Ishikawa (cell line): ENCODE results near the gene FSTL1.

ENCODE experiments used
- CEBPB ChIP-seq: IDR thresholded peaks from 2 replicates; pipeline ENCODE4 v1.6.1; 2012
- CREB1 ChIP-seq: IDR thresholded peaks from 2 replicates; pipeline ENCODE4 v1.6.1; 2012; ENCODE audit warnings: low read depth
- EGR1 ChIP-seq: IDR thresholded peaks from 2 replicates; pipeline ENCODE4 v1.6.1; 2012
- EP300 ChIP-seq: IDR thresholded peaks from 2 replicates; pipeline ENCODE4 v1.6.1; 2012; ENCODE audit warnings: borderline replicate concordance
- FOXM1 ChIP-seq: IDR thresholded peaks from 2 replicates; pipeline ENCODE4 v1.6.1; 2012; ENCODE audit warnings: low read depth, borderline replicate concordance
- NFIC ChIP-seq: IDR thresholded peaks from 2 replicates; pipeline ENCODE4 v1.6.1; 2012
- RAD21 ChIP-seq: IDR thresholded peaks from 2 replicates; pipeline ENCODE4 v1.6.1; 2012; ENCODE audit warnings: low read depth
- TAF1 ChIP-seq: IDR thresholded peaks from 2 replicates; pipeline ENCODE4 v1.6.1; 2012; ENCODE audit warnings: low read depth, mild to moderate bottlenecking
- TCF12 ChIP-seq: IDR thresholded peaks from 2 replicates; pipeline ENCODE4 v1.6.1; 2012; ENCODE audit warnings: low read depth
- TEAD4 ChIP-seq: IDR thresholded peaks from 2 replicates; pipeline ENCODE4 v1.6.1; 2012
- YY1 ChIP-seq: IDR thresholded peaks from 2 replicates; pipeline ENCODE4 v1.6.1; 2012; ENCODE audit warnings: low read depth
- ZBTB7A ChIP-seq: IDR thresholded peaks from 2 replicates; pipeline ENCODE4 v1.6.1; 2012; ENCODE audit warnings: low read depth
- TF ChIP-seq, protein P1 (sequence below): IDR thresholded peaks from 2 replicates; pipeline ENCODE4 v1.6.1; 2012
- TF ChIP-seq, protein P2 (sequence below): IDR thresholded peaks from 2 replicates; pipeline ENCODE4 v1.6.1; 2012; ENCODE audit warnings: low read depth, mild to moderate bottlenecking
- TF ChIP-seq, protein P3 (sequence below): IDR thresholded peaks from 2 replicates; pipeline ENCODE4 v1.6.1; 2012

The FSTL1 gene

DNA sequence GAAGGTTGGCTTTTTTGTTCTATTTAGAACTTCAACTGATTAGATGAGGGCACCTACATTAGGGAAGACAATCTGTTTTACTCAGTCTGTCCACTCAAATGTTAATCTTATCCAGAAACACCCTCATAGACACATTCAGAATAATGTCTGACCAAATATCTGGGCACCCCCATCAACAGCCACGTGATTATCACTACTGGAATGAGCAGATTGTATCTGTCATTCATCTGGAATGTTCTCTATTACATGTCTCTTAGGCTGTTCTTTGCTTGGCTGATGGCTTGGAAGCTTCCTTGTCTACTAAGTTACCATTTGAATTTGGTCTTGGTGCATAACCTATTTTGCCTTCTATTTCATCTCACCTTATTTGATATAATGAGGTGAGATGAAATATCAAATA is 86.0 kb downstream of the FSTL1 start:
- TF ChIP-seq, protein P1, sequence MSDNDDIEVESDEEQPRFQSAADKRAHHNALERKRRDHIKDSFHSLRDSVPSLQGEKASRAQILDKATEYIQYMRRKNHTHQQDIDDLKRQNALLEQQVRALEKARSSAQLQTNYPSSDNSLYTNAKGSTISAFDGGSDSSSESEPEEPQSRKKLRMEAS = peak; percentile 40; the same call in 1 of the 2 replicates
- no peak for TF ChIP-seq YY1
- no peak for TF ChIP-seq CREB1

DNA sequence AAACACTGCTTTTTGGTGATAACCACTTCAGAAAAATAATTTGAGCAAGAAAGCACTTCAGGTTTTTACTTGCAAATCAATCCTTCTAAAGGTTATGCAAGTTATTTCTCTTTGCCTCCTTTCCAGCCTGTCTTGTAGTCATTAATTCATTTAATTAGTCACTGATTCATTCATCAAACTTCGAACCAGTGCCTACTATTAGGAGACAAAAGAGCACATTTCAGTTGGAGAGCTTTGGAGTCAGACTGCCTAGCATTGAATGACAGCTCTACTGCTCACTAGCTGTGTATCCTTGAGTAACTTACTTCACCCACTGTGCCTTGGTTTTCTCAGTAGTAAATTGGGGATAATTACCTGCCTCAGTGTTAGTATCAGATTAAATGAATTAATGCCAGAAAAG is 86.7 kb downstream of the FSTL1 start:
- TF ChIP-seq TCF12 (no peak), RAD21 (no peak), TEAD4 (no peak), EGR1 (no peak), NFIC (no peak), YY1 (no peak), EP300 (no peak), CEBPB (no peak), ZBTB7A (no peak), CREB1 (no peak), TAF1 (no peak)
- TF ChIP-seq, protein P1 = no peak
- TF ChIP-seq, protein P2, sequence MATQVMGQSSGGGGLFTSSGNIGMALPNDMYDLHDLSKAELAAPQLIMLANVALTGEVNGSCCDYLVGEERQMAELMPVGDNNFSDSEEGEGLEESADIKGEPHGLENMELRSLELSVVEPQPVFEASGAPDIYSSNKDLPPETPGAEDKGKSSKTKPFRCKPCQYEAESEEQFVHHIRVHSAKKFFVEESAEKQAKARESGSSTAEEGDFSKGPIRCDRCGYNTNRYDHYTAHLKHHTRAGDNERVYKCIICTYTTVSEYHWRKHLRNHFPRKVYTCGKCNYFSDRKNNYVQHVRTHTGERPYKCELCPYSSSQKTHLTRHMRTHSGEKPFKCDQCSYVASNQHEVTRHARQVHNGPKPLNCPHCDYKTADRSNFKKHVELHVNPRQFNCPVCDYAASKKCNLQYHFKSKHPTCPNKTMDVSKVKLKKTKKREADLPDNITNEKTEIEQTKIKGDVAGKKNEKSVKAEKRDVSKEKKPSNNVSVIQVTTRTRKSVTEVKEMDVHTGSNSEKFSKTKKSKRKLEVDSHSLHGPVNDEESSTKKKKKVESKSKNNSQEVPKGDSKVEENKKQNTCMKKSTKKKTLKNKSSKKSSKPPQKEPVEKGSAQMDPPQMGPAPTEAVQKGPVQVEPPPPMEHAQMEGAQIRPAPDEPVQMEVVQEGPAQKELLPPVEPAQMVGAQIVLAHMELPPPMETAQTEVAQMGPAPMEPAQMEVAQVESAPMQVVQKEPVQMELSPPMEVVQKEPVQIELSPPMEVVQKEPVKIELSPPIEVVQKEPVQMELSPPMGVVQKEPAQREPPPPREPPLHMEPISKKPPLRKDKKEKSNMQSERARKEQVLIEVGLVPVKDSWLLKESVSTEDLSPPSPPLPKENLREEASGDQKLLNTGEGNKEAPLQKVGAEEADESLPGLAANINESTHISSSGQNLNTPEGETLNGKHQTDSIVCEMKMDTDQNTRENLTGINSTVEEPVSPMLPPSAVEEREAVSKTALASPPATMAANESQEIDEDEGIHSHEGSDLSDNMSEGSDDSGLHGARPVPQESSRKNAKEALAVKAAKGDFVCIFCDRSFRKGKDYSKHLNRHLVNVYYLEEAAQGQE = no peak
- TF ChIP-seq, protein P3, sequence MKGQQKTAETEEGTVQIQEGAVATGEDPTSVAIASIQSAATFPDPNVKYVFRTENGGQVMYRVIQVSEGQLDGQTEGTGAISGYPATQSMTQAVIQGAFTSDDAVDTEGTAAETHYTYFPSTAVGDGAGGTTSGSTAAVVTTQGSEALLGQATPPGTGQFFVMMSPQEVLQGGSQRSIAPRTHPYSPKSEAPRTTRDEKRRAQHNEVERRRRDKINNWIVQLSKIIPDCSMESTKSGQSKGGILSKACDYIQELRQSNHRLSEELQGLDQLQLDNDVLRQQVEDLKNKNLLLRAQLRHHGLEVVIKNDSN = no peak

DNA sequence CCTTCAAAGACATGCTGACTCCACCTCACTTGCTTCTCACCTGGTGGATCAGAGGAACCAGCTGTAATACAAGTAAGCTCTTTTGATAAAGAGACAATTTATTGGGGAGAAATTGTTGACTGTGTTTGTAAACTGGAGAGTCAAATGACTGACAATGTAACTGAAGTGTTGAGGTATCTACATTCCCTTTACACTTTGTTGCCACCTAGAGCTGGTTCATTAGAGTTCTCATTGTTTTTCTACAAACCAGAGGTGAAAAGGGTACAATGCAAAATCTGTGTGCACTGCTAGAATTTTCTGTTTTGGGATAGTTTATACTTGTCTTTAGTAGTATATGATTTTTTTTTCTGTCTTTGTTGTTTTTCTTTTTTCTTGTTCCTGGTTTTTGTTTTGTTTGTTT is 93.0 kb downstream of the FSTL1 start:
- TF ChIP-seq EGR1 (no peak), RAD21 (peak; percentile 37; the same call in 1 of the 2 replicates)

DNA sequence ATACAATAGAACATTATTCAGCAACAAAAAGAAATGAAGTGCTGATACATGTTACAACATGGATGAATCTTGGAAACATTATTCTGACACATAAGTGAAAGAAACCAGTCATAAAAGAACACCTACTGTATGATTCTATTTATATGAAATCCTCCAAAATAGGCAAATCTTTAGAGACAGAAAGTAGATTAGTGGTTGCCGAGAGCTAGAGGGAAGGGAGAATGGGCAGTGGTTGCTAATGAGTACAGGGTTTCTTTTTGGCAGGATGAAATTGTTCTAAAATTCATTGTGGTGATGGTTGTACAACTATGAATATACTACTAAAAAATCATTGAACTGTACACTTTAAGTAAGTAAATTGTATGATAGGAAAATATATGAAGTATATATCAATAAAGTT is 95.3 kb downstream of the FSTL1 start:
- TF ChIP-seq EGR1 (no peak), YY1 (no peak), CEBPB (no peak), EP300 (no peak)

DNA sequence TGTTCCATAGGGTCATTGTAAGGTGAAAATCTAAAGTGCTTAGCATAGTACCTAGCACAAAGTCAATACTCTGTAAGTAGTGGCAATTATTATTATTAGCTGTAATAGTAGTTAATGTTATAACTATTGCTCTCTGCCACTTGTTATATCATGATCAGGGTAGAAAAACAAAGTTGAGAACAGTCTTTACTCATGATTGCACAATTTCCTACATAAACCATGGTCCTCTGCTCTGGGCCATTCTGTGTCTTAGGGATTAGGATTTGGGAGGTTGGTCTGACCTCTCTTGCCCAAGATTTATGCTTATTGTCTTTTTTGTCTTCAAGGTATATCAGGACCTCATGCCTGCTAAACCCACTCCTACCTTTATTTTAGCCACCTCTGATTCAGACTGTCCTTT is 97.3 kb downstream of the FSTL1 start:
- TF ChIP-seq EGR1 (no peak), CEBPB (peak; percentile 25; the same call in 1 of the 2 replicates), RAD21 (no peak), TCF12 (no peak), NFIC (no peak)

DNA sequence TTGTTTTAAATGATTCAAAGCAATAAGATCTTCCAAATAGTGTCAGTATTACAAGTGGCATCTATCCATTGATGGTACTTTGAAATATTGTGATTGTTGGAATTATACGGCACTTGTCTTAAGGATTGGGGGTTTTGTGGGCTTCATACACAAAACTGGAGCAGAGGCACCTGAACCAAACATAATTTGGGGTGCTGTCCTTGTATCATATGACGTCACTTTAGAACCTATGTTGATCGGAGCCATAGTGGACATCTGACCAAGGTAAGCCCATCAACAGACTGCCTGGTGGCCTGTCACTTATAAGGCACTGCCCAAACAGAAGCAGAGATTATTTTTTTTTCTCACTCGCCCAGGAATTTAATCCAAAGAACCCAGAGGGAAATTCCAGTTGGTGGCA is 98.8 kb downstream of the FSTL1 start:
- TF ChIP-seq EP300 (no peak), NFIC (no peak), FOXM1 (no peak), TCF12 (no peak), TEAD4 (no peak), TAF1 (no peak), CREB1 (no peak), ZBTB7A (no peak), YY1 (no peak), CEBPB (no peak), RAD21 (no peak), EGR1 (no peak)
- TF ChIP-seq, protein P3 = no peak
- TF ChIP-seq, protein P1 = no peak
- TF ChIP-seq, protein P2 = no peak

DNA sequence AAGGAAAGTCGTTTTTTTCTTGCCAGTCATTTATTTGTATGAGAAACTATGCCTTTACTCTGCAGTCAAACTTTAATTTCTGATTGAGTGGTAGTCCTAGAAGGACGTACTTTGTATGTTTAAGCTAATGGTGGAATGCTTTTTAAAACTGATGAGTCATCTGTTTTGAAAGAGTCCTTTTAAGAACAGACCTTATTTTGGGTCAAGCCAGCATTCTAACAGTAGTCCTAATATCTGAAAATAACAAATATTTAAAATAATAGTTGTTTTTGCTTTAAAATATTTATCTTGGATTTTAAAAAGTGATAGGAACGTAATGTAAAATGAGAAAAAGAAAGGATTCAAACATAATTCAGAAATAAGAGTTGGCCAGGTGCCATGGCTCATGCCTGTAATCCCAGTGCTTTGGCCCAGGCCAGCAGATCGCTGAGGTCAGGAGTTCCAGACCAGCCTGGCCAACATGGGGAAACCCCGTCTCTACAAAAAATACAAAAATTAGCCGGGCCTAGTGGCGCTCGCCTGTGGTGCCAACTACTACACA is 100.3 kb downstream of the FSTL1 start:
- TF ChIP-seq EP300 (no peak), TAF1 (no peak), EGR1 (no peak), NFIC (peak; percentile 52; the same call in 1 of the 2 replicates), CREB1 (no peak), TCF12 (no peak)
- TF ChIP-seq, protein P1 = no peak
- TF ChIP-seq, protein P2 = no peak
- TF ChIP-seq, protein P3 = no peak
